Mesendoderm (in vitro differentiated cells): ENCODE measurements around the gene SETD9.

ENCODE experiments used
- DNase-seq: peaks from one replicate; pipeline ENCODE4 v3.0.0; 2013
- H2AK5ac ChIP-seq: 2 replicates; pipeline ENCODE4 v1.6.1; 2013; ENCODE audit warnings: low read length, inconsistent platforms
- H2BK120ac ChIP-seq: 2 replicates; pipeline ENCODE4 v1.6.1; 2013; ENCODE audit warnings: low read depth, mild to moderate bottlenecking, low read length, moderate library complexity, mixed read lengths
- H2BK15ac ChIP-seq: replicated peaks from 2 replicates; pipeline ENCODE4 v1.6.1; 2013; ENCODE audit warnings: low read depth, mild to moderate bottlenecking, moderate library complexity
- H2BK5ac ChIP-seq: 2 replicates; pipeline ENCODE4 v1.6.1; 2013; ENCODE audit warnings: low read length, inconsistent platforms
- H3K18ac ChIP-seq: 2 replicates; pipeline ENCODE4 v1.6.1; 2013; ENCODE audit warnings: mild to moderate bottlenecking, low read length, mixed read lengths
- H3K23ac ChIP-seq: one replicate; pipeline ENCODE4 v1.6.1; 2013; ENCODE audit warnings: low read length
- H3K27ac ChIP-seq: 2 replicates; pipeline ENCODE4 v1.5.1; 2013; ENCODE audit warnings: low read depth, mild to moderate bottlenecking, inconsistent platforms, low read length, moderate library complexity
- H3K27me3 ChIP-seq: 2 replicates; pipeline ENCODE4 v1.6.1; 2013; ENCODE audit warnings: low read length, control low read depth, mild to moderate bottlenecking, inconsistent platforms; ENCODE audit not compliant: insufficient read depth, poor library complexity
- H3K36me3 ChIP-seq: 2 replicates; pipeline ENCODE4 v1.6.1; 2013; ENCODE audit warnings: low read length, inconsistent platforms; ENCODE audit not compliant: control insufficient read depth, insufficient read depth
- H3K4ac ChIP-seq: one replicate; pipeline ENCODE4 v1.6.1; 2013; ENCODE audit warnings: low read depth, mild to moderate bottlenecking, low read length, moderate library complexity
- H3K4me1 ChIP-seq: 2 replicates; pipeline ENCODE4 v1.6.1; 2013; ENCODE audit warnings: low read depth, low read length, inconsistent platforms; ENCODE audit not compliant: control insufficient read depth
- H3K4me2 ChIP-seq: 2 replicates; pipeline ENCODE4 v1.6.1; 2013; ENCODE audit warnings: low read length
- H3K4me3 ChIP-seq: 2 replicates; pipeline ENCODE4 v1.5.1; 2013; ENCODE audit warnings: mild to moderate bottlenecking, low read length
- H3K56ac ChIP-seq: one replicate; pipeline ENCODE4 v1.6.1; 2013; ENCODE audit warnings: low read length
- H3K79me1 ChIP-seq: 2 replicates; pipeline ENCODE4 v1.6.1; 2013; ENCODE audit warnings: low read length, inconsistent platforms
- H3K79me2 ChIP-seq: 2 replicates; pipeline ENCODE4 v1.6.1; 2013; ENCODE audit warnings: mild to moderate bottlenecking, low read length; ENCODE audit not compliant: control insufficient read depth, insufficient read depth
- H3K9ac ChIP-seq: 2 replicates; pipeline ENCODE4 v1.6.1; 2013; ENCODE audit warnings: low read length, inconsistent platforms
- H4K5ac ChIP-seq: one replicate; pipeline ENCODE4 v1.6.1; 2013; ENCODE audit warnings: low read length
- H4K8ac ChIP-seq: one replicate; pipeline ENCODE4 v1.6.1; 2013; ENCODE audit warnings: low read depth, mild to moderate bottlenecking, control low read depth, low read length, moderate library complexity
- WGBS: extraction: QIAGEN DNeasy Blood & Tissue Kit; methylation state at CpG from one replicate; pipeline ENCODE4 v1.1.7; 2013; ENCODE audit warnings: low lambda C conversion rate, missing lambda C conversion rate; ENCODE audit not compliant: insufficient coverage; ENCODE audit errors: extremely low coverage; 5-methylcytosine and 5-hydroxymethylcytosine counted together

The SETD9 gene

DNA sequence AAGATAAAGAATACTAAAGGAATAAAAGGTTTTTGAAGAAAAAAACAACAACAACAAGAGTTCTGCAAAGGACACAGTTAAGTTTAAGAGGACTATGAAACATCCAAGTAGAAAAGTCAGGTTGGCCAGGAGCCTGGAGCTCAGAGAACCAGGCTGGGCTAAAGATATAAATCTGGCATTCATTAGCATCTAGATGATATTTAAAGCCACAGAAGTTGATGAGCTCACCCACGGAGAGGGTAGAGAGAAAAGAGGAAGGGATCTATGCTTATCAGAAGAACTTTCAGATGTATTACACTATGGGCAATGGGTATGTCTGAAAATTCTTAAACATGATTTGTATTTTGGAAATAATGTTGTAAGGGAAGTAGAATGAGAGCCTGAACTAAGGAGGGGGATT lies 32.6 kb downstream of the SETD9 start:
- Histone ChIP-seq H3K79me1 (peaks cover 4% of the 10 kb centered on the region), H3K27me3 (no peaks in the 10 kb centered on the region), H2BK120ac (no peak overlapping the region), H3K36me3 (peaks cover 6% of the 10 kb centered on the region), H3K18ac (no peak overlapping the region), H2BK15ac (no peak overlapping the region), H3K4ac (no peak overlapping the region), H3K56ac (no peak overlapping the region), H3K4me2 (no peak overlapping the region), H3K79me2 (peaks cover 1% of the 10 kb centered on the region), H2BK5ac (no peak overlapping the region), H3K23ac (no peak overlapping the region), H4K8ac (no peak overlapping the region), H3K9ac (no peak overlapping the region), H3K4me1 (no peaks in the 10 kb centered on the region), H3K27ac (no peak overlapping the region), H3K4me3 (no peak overlapping the region), H4K5ac (no peak overlapping the region), H2AK5ac (no peak overlapping the region)
- DNase-seq, result peak; percentile 12
- WGBS, result no CpG with 5 or more reads among the region's 1 CpG

DNA sequence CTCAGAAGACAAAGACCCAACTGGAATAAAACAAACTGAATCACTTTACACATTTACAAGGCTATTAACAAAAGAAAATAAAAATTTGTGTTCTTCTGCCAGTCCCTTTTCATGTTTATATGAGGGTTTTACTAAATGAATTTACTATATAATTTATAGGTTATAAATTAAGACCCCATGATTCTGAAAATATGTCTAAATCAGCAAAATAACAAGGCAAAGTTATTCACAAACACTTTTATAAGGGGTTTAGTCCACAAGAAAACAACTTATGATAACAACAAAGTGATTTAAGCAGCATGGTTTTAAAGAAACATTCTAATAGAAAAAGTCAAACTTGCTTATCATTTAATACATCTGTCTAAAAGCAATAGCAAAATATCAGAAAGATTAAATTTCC lies 37.7 kb downstream of the SETD9 start:
- H3K9ac ChIP-seq, result no peak overlapping the region
- no peak overlapping the region for H3K4me3 ChIP-seq
- peaks cover 5% of the 10 kb centered on the region for H3K79me2 ChIP-seq
- DNase-seq, result no peak
- H2BK15ac ChIP-seq, result no peak overlapping the region
- no peak overlapping the region for H4K5ac ChIP-seq
- H3K18ac ChIP-seq, result no peak overlapping the region
- H3K56ac ChIP-seq, result no peak overlapping the region
- no peak overlapping the region for H3K4me2 ChIP-seq
- H4K8ac ChIP-seq, result no peak overlapping the region
- H3K23ac ChIP-seq, result no peak overlapping the region
- no peaks in the 10 kb centered on the region for H3K36me3 ChIP-seq
- H2BK120ac ChIP-seq, result no peak overlapping the region
- H3K4me1 ChIP-seq, result no peaks in the 10 kb centered on the region
- H2AK5ac ChIP-seq, result no peak overlapping the region
- no peak overlapping the region for H3K4ac ChIP-seq
- H3K79me1 ChIP-seq, result peaks cover 6% of the 10 kb centered on the region
- no peaks in the 10 kb centered on the region for H3K27me3 ChIP-seq
- H3K27ac ChIP-seq, result no peak overlapping the region
- H2BK5ac ChIP-seq, result no peak overlapping the region

DNA sequence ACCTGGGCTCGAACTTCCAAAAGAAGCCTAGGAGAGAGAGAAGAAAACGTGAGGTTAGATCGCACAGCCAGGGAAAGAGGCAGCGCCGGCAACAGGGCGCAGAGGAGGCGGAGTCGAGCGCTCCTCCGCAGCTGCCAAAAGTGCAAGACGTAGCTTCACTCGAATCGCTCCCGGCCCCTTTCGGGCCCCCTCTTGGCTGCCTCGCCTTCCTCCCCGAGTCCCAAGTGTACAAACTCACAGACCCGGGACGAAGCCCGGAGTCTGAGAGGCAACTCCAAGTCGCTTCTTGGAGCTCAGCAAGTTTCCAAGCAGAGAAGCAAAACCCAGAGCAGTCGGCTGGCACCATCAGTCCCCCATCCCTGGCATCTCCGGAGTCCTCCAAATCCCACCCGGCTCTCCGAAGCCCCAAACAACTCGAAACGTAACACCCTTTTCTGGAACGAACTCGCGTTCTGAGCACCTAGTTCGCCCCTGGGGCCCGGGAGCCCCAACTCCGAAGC lies 41.3 kb downstream of the SETD9 start:
- peaks cover 6% of the 10 kb centered on the region for H3K79me1 ChIP-seq
- no peak overlapping the region for H2BK15ac ChIP-seq
- peaks cover 5% of the 10 kb centered on the region for H3K79me2 ChIP-seq
- no peak overlapping the region for H2BK120ac ChIP-seq
- H3K23ac ChIP-seq, result peak overlapping the region; percentile 48
- peak overlapping the region; percentile 99 for H3K18ac ChIP-seq
- WGBS, result no CpG with 5 or more reads among the region's 33 CpGs
- peak overlapping the region; percentile 80 for H3K4me2 ChIP-seq
- peak; percentile 75 for DNase-seq
- no peaks in the 10 kb centered on the region for H3K36me3 ChIP-seq
- no peak overlapping the region for H2AK5ac ChIP-seq
- no peak overlapping the region for H4K5ac ChIP-seq
- no peak overlapping the region for H3K27ac ChIP-seq
- H3K56ac ChIP-seq, result peak overlapping the region; percentile 91
- peak overlapping the region; percentile 80 for H3K4me3 ChIP-seq
- H3K9ac ChIP-seq, result peak overlapping the region; percentile 86
- H3K27me3 ChIP-seq, result no peaks in the 10 kb centered on the region
- H4K8ac ChIP-seq, result no peak overlapping the region
- H2BK5ac ChIP-seq, result no peak overlapping the region
- H3K4ac ChIP-seq, result no peak overlapping the region
- H3K4me1 ChIP-seq, result no peaks in the 10 kb centered on the region

DNA sequence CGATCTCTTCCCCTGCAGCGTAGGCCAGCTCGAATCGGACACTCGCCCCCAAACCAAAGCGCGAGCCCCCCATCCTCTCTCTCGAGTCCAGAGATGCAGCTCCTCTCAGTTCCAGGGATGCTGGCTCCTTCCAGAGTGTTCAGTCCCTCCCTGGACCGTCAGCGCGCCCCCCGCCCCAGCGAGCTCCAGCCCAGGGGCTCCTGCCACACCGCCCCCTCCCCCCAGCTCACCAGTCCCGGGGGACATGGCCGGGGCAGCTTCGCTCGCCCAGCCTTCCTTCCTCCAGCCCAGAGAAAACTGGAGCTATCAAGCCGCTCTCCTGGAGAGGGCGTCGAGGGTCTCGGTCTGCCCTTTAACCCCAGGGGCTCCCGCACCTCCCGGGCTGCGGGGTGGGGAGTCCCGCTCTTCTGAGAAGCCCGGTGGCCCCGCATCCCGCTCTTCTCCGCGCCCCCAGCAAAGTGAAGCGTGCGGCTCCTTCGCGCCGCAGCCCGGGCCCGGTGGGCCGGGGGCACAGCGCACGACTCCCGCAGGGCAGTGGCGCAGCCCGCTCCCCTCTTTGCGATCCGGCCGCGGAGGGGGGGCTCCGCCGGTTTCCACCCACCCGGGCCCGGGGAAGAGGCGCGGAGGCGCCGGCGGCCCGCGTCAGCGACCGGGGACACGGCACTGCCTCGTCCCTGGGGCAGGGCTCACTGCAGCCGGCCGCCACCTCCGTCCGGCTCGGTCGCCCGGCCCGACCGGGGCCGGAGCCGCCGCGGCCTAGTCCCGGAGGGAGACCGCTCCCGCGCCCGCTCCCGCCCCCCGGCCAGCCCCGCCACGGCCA lies 41.9 kb downstream of the SETD9 start:
- no peak overlapping the region for H2AK5ac ChIP-seq
- H3K23ac ChIP-seq, result peak overlapping the region; percentile 48
- H3K27me3 ChIP-seq, result no peaks in the 10 kb centered on the region
- peak; percentile 78 for DNase-seq
- H3K4me2 ChIP-seq, result peak overlapping the region; percentile 80
- peak overlapping the region; percentile 80 for H3K4me3 ChIP-seq
- H4K5ac ChIP-seq, result no peak overlapping the region
- H3K4ac ChIP-seq, result peak overlapping the region; percentile 99
- H3K79me1 ChIP-seq, result peaks cover 6% of the 10 kb centered on the region
- H4K8ac ChIP-seq, result peak overlapping the region; percentile 87
- H2BK120ac ChIP-seq, result peak overlapping the region; percentile 18
- H3K27ac ChIP-seq, result peak overlapping the region; percentile 88
- H2BK15ac ChIP-seq, result no peak overlapping the region
- peak overlapping the region; percentile 99 for H3K18ac ChIP-seq
- no CpG with 5 or more reads among the region's 85 CpGs for WGBS
- H3K36me3 ChIP-seq, result no peaks in the 10 kb centered on the region
- H3K9ac ChIP-seq, result peak overlapping the region; percentile 86
- no peak overlapping the region for H2BK5ac ChIP-seq
- no peaks in the 10 kb centered on the region for H3K4me1 ChIP-seq
- peaks cover 5% of the 10 kb centered on the region for H3K79me2 ChIP-seq
- peak overlapping the region; percentile 91 for H3K56ac ChIP-seq

DNA sequence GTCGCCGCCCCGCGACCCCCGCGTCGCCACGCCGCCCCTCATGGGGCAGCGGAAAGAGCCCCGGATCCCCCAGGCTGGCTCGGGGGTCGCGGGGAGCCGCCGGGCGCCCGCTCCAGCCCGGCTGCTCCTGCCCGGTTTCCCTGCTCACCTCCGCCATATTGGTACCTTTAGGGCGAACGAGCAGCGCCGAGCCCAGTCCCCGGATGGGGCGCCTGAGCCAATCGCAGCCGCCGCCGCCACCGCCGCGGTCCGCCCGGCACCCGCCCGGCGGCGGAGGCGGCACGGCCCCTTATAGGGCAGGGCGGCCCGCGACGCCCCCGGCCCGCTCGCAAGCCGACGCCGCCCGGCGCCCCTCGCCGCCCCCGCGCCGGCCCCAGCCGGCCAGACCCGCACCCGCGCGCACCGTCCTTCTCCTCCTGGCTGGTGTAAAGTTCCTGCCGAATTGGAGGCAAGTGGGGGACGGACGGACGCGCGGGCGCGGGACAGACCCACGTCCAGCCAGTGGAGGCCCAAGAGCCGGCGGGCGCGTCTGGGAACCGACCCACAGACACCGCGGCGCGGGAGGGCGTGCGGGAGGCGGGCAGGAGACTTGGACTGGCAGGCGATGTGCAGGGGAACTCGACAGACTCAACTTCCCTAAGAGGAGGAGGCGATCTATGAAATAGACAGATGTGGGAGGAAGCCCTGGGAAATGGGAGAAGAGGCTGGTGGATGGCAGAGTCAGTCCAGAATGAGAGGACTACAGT lies 42.7 kb downstream of the SETD9 start, which contains the start of gene MIER3:
Gene MIER3, minus strand, starts transcription at position 178 of the 746 bp plus-strand sequence. Its CDS starts 21 bp downstream, at position 157.
- peaks cover 5% of the 10 kb centered on the region for H3K79me2 ChIP-seq
- peak within 1 kb of the TSS; percentile 99 for H3K18ac ChIP-seq
- peak within 1 kb of the TSS; percentile 86 for H3K9ac ChIP-seq
- peak within 1 kb of the TSS; percentile 18 for H2BK120ac ChIP-seq
- peak within 1 kb of the TSS; percentile 80 for H3K4me2 ChIP-seq
- H4K8ac ChIP-seq, result peak within 1 kb of the TSS; percentile 87
- H3K23ac ChIP-seq, result peak within 1 kb of the TSS; percentile 48
- no peaks in the 10 kb centered on the region for H3K4me1 ChIP-seq
- peak; percentile 88 for DNase-seq
- H4K5ac ChIP-seq, result no peak within 1 kb of the TSS
- peak within 1 kb of the TSS; percentile 99 for H3K4ac ChIP-seq
- no peaks in the 10 kb centered on the region for H3K27me3 ChIP-seq
- peaks cover 6% of the 10 kb centered on the region for H3K79me1 ChIP-seq
- H3K36me3 ChIP-seq, result no peaks in the 10 kb centered on the region
- WGBS, result no CpG with 5 or more reads among the region's 89 CpGs
- no peak within 1 kb of the TSS for H2AK5ac ChIP-seq
- H3K27ac ChIP-seq, result peak within 1 kb of the TSS; percentile 88
- H3K56ac ChIP-seq, result peak within 1 kb of the TSS; percentile 94
- H2BK5ac ChIP-seq, result no peak within 1 kb of the TSS
- peak within 1 kb of the TSS; percentile 80 for H3K4me3 ChIP-seq
- H2BK15ac ChIP-seq, result no peak within 1 kb of the TSS
